Sigmoid colon (tissue), 4 donors: ENCODE data around the gene LTBP1.

ENCODE experiments used
- CTCF ChIP-seq, 4 experiments: fragments of 450-650 bp in 3 of 4; fragments of 200-600 bp in 1 of 4; IDR thresholded peaks; one replicate each; pipeline ENCODE4 v1.5.1; 2016 to 2019; ENCODE audit warnings: antibody characterized with exemption in 4 of 4, mild to moderate bottlenecking in 3 of 4, moderate library complexity in 2 of 4
- EP300 ChIP-seq, 4 donors: sonication (generic); formaldehyde crosslinking; IDR thresholded peaks; one replicate each; pipeline ENCODE4 v1.6.1; 2017; ENCODE audit warnings: antibody characterized with exemption in 4 of 4
- POLR2A ChIP-seq, 2 donors: fragments of 450-650 bp; IDR thresholded peaks; one replicate each; pipeline ENCODE4 v1.6.1; 2016; ENCODE audit warnings: antibody characterized with exemption in 2 of 2, mild to moderate bottlenecking in 2 of 2, moderate library complexity in 2 of 2

- TF ChIP-seq CTCF (IDR thresholded peaks at IDR 0.05) (no peak), POLR2A (IDR thresholded peaks at IDR 0.05) (no peak), EP300 (IDR thresholded peaks at IDR 0.05) (no peak)
Observed at GRCh38 chr2:32997705-32998104, 51.0 kb downstream of the LTBP1 start.
